HepG2 (cell line): Measurements from ENCODE around the gene CSNK1D. TPM values are rescaled to one million over a fixed set of nuclear protein-coding genes. Genes with fewer than 3 reads are reported as not detected.
A peak's percentile ranks its signal among the peaks of the same experiment; 100 is the strongest.

Experiments used
- ARID2 ChIP-seq: sonication (generic); formaldehyde crosslinking; IDR thresholded peaks from 2 replicates; pipeline ENCODE4 v1.8.1; 2022; ENCODE audit warnings: mild to moderate bottlenecking, missing genetic modification reagents, borderline replicate concordance
- CHD4 ChIP-seq: fragments of 200-600 bp; sonication (generic); IDR thresholded peaks from 2 replicates; pipeline ENCODE4 v1.7.0; 2017; ENCODE audit warnings: mild to moderate bottlenecking, low read length, borderline replicate concordance
- FOXJ3 ChIP-seq: sonication (generic); formaldehyde crosslinking; IDR thresholded peaks from 2 replicates; pipeline ENCODE4 v1.4.0; 2020; ENCODE audit warnings: missing genetic modification reagents, mild to moderate bottlenecking, borderline replicate concordance
- FOXP4 ChIP-seq: sonication (generic); formaldehyde crosslinking; IDR thresholded peaks from 2 replicates; pipeline ENCODE4 v1.4.0; 2020; ENCODE audit warnings: missing genetic modification reagents
- HIVEP1 ChIP-seq: sonication (generic); formaldehyde crosslinking; IDR thresholded peaks from 2 replicates; pipeline ENCODE4 v1.4.0; 2020; ENCODE audit warnings: mild to moderate bottlenecking, missing genetic modification reagents
- ISX ChIP-seq: sonication (generic); formaldehyde crosslinking; conservative IDR thresholded peaks from 2 replicates; pipeline ENCODE4 v1.5.0; 2020; ENCODE audit warnings: missing genetic modification reagents
- LCORL ChIP-seq, 2 experiments: fragments of 450-650 bp in 1 of 2; sonication (generic) in 1 of 2; formaldehyde crosslinking in 1 of 2; IDR thresholded peaks; 2 replicates each; pipeline versions ENCODE4 v1.5.0 to v1.6.1; 2017 to 2020; ENCODE audit warnings: antibody characterized with exemption in 1 of 2, missing genetic modification reagents in 1 of 2
- MAFF ChIP-seq: IDR thresholded peaks from 2 replicates; pipeline ENCODE4 v1.6.1; 2011; ENCODE audit warnings: low read depth, low read length, improper control_type of control experiment
- NFATC3 ChIP-seq: sonication (generic); formaldehyde crosslinking; IDR thresholded peaks from 2 replicates; pipeline ENCODE4 v1.5.1; 2020; ENCODE audit warnings: mild to moderate bottlenecking, missing genetic modification reagents
- PATZ1 ChIP-seq: sonication (generic); formaldehyde crosslinking; IDR thresholded peaks from 2 replicates; pipeline ENCODE4 v1.4.0; 2020; ENCODE audit warnings: missing genetic modification reagents
- SMAD3 ChIP-seq: sonication (generic); formaldehyde crosslinking; IDR thresholded peaks from 2 replicates; pipeline ENCODE4 v1.4.0; 2020; ENCODE audit warnings: missing genetic modification reagents
- SRY ChIP-seq: sonication (generic); formaldehyde crosslinking; IDR thresholded peaks from 2 replicates; pipeline ENCODE4 v1.8.0; 2022; ENCODE audit warnings: mild to moderate bottlenecking, missing genetic modification reagents
- TFDP1 ChIP-seq: IDR thresholded peaks from 2 replicates; pipeline ENCODE4 v1.6.1; 2016; ENCODE audit warnings: missing compliant biosample characterization, missing genetic modification reagents, borderline replicate concordance
- TMF1 ChIP-seq: sonication (generic); formaldehyde crosslinking; IDR thresholded peaks from 2 replicates; pipeline ENCODE4 v1.8.1; 2022; ENCODE audit warnings: low read depth, missing genetic modification reagents
- ZBTB2 ChIP-seq: sonication (generic); formaldehyde crosslinking; IDR thresholded peaks from 2 replicates; pipeline ENCODE4 v1.8.0; 2022; ENCODE audit warnings: low read depth, missing genetic modification reagents
- ZFP41 ChIP-seq: sonication (generic); formaldehyde crosslinking; IDR thresholded peaks from 2 replicates; pipeline ENCODE4 v1.4.0; 2020; ENCODE audit warnings: mild to moderate bottlenecking, missing genetic modification reagents, borderline replicate concordance
- ZNF138 ChIP-seq: sonication (generic); formaldehyde crosslinking; IDR thresholded peaks from 2 replicates; pipeline ENCODE4 v1.5.0; 2020; ENCODE audit warnings: mild to moderate bottlenecking, low read depth, missing genetic modification reagents
- ZNF773 ChIP-seq: sonication (generic); formaldehyde crosslinking; IDR thresholded peaks from 2 replicates; pipeline ENCODE4 v1.4.0; 2020; ENCODE audit warnings: missing genetic modification reagents, borderline replicate concordance
- ZNF800 ChIP-seq: sonication (generic); formaldehyde crosslinking; IDR thresholded peaks from 2 replicates; pipeline ENCODE4 v1.4.0; 2020; ENCODE audit warnings: missing genetic modification reagents
- ZSCAN12 ChIP-seq: sonication (generic); formaldehyde crosslinking; IDR thresholded peaks from 2 replicates; pipeline ENCODE4 v1.9.0; 2021; ENCODE audit warnings: mild to moderate bottlenecking, missing genetic modification reagents
- polyA plus RNA-seq, 8 experiments: library from polyadenylated mRNA; depleted of rRNA in 3 of 8; stranded (reverse) in 7 of 8; unstranded in 1 of 8; fragments of >200 nt; fragmentation: Illumina TruSeq in 4 of 8; extraction: Trizol in 4 of 8; gene quantifications; 2 replicates each; pipeline versions ENCODE4 v1.2.1 to v1.2.3, GENCODE V29; 2011 to 2016; ENCODE audit warnings: low read depth in 4 of 8, missing spikeins in 1 of 8, mixed read lengths in 1 of 8; ENCODE audit not compliant: insufficient read depth in 1 of 8
- total RNA-seq, 5 experiments: library from RNA; depleted of rRNA; stranded (reverse); fragments of >200 nt; fragmentation: Illumina TruSeq; extraction: Trizol; gene quantifications; 2 replicates each; pipeline ENCODE4 v1.2.3, GENCODE V29; 2016; ENCODE audit warnings: low read depth in 1 of 5

Gene CSNK1D
- total and polyA plus RNA-seq, 2 of the 13 experiments (the other 11 are each of a cell fraction or from before 2014, with no cell fraction given): 31.5 to 128 TPM

GRCh38 chr17:82316651-82317393 is 43.3 kb upstream of the CSNK1D start (continued):
- TF ChIP-seq ZBTB2: no peak
- no peak for TF ChIP-seq ZNF773
- TF ChIP-seq TFDP1: no peak
- no peak for TF ChIP-seq FOXJ3
- TF ChIP-seq MAFF: no peak
- no peak for TF ChIP-seq ISX (CRISPR knock-in tag)
- 0 out of 2 replicates have a peak, but pooled peaks have one; percentile 25 for TF ChIP-seq ZFP41 (CRISPR knock-in tag)
- no peak for TF ChIP-seq CHD4
- no peak for TF ChIP-seq ZSCAN12
- no peak for TF ChIP-seq FOXP4 (CRISPR knock-in tag)
- TF ChIP-seq ARID2 (CRISPR knock-in tag): peak; percentile 54; the same call in 1 of the 2 replicates
- no peak for TF ChIP-seq SMAD3
- TF ChIP-seq SRY (CRISPR knock-in tag): 0 out of 2 replicates have a peak, but pooled peaks have one; percentile 13
- no peak for TF ChIP-seq PATZ1 (CRISPR knock-in tag)
- TF ChIP-seq HIVEP1 (CRISPR knock-in tag): no peak
- TF ChIP-seq NFATC3 (CRISPR knock-in tag): no peak
- peak; percentile 87 for TF ChIP-seq TMF1 (CRISPR knock-in tag)
- TF ChIP-seq ZNF800 (CRISPR knock-in tag): no peak
- TF ChIP-seq LCORL (IDR thresholded peaks at IDR 0.05): no peak
- TF ChIP-seq LCORL (CRISPR knock-in tag; IDR thresholded peaks at IDR 0.05): no peak
- 0 out of 2 replicates have a peak, but pooled peaks have one; percentile 4 for TF ChIP-seq ZNF138 (CRISPR knock-in tag)
